ENCODE data around the gene STK17A. TPM values are rescaled to one million over a fixed set of nuclear protein-coding genes. Genes with fewer than 3 reads are reported as not detected.
"Not testable (repeated sequence)": the region's sequence is repeated elsewhere in the genome, so short reads cannot be mapped to it uniquely, and the experiment has no call there.

Gene STK17A
- total RNA-seq, 1 donor from 2014 or later = 16.7 TPM

- intact Hi-C loops (cut with DNase I) = no loop called here
- TF ChIP-seq POLR2AphosphoS5 (IDR thresholded peaks at IDR 0.05; ENCODE audit: insufficient read depth in 1 of 2, low read depth in 1 of 2) (no peak), POLR2A (IDR thresholded peaks at IDR 0.05) (no peak), CTCF (IDR thresholded peaks at IDR 0.05) (no peak)
- Histone ChIP-seq H3K27me3 (no peaks in the 10 kb centered on the region), H3K9me3 (no peaks in the 10 kb centered on the region), H3K36me3 (no peaks in the 10 kb centered on the region), H3K4me1 (no peaks in the 10 kb centered on the region), H3K27ac (no peak overlapping the region), H3K4me3 (no peak overlapping the region)
- no peak for DNase-seq (ENCODE audit: extremely low spot score in 2 of 2)
Measured at GRCh38 chr7:43565786-43566185, 17.1 kb upstream of the STK17A start.

GRCh38 chr7:43568529-43568928, 14.4 kb upstream of the STK17A start:
- H3K4me1 ChIP-seq = peaks cover 6% of the 10 kb centered on the region
- no peaks in the 10 kb centered on the region for H3K36me3 ChIP-seq
- TF ChIP-seq POLR2A (IDR thresholded peaks at IDR 0.05) (no peak), POLR2AphosphoS5 (IDR thresholded peaks at IDR 0.05; ENCODE audit: insufficient read depth in 1 of 2, low read depth in 1 of 2) (no peak), CTCF (IDR thresholded peaks at IDR 0.05) (no peak)
- no peak for DNase-seq (ENCODE audit: extremely low spot score in 2 of 2)
- H3K27me3 ChIP-seq = no peaks in the 10 kb centered on the region
- no peak overlapping the region for H3K4me3 ChIP-seq
- H3K27ac ChIP-seq = no peak overlapping the region
- no peaks in the 10 kb centered on the region for H3K9me3 ChIP-seq
- intact Hi-C loops (cut with DNase I) = no loop called here

DNA sequence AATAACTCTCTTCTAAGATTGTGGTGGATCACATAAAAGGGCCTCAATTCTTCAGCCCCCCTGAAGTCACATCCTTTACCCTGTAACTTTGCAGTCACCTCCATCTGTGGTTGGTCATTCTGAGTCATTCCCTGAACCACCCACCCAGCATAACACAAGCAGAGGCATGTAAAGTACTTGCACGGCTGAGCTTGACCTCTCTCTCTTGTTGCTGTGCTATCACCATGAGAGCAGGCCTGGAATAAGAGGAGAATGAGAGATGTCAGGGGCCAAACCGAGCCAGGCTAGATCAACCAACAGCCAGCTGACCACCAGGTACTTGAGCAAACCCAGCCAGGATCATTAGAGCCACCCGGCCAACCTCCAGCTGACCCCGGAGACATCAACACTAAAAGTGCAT, 13.5 kb upstream of the STK17A start:
- H3K27ac ChIP-seq = no peak overlapping the region
- DNase-seq (ENCODE audit: extremely low spot score in 2 of 2) = no peak
- no peak for TF ChIP-seq CTCF (IDR thresholded peaks at IDR 0.05)
- no peak for TF ChIP-seq POLR2A (IDR thresholded peaks at IDR 0.05)
- no peak for TF ChIP-seq POLR2AphosphoS5 (IDR thresholded peaks at IDR 0.05; ENCODE audit: insufficient read depth in 1 of 2, low read depth in 1 of 2)
- no peaks in the 10 kb centered on the region for H3K36me3 ChIP-seq
- no peak overlapping the region for H3K4me3 ChIP-seq
- no peaks in the 10 kb centered on the region for H3K27me3 ChIP-seq
- no peaks in the 10 kb centered on the region for H3K9me3 ChIP-seq
- peaks cover 6% of the 10 kb centered on the region for H3K4me1 ChIP-seq
- intact Hi-C loops (cut with DNase I) = no loop called here

DNA sequence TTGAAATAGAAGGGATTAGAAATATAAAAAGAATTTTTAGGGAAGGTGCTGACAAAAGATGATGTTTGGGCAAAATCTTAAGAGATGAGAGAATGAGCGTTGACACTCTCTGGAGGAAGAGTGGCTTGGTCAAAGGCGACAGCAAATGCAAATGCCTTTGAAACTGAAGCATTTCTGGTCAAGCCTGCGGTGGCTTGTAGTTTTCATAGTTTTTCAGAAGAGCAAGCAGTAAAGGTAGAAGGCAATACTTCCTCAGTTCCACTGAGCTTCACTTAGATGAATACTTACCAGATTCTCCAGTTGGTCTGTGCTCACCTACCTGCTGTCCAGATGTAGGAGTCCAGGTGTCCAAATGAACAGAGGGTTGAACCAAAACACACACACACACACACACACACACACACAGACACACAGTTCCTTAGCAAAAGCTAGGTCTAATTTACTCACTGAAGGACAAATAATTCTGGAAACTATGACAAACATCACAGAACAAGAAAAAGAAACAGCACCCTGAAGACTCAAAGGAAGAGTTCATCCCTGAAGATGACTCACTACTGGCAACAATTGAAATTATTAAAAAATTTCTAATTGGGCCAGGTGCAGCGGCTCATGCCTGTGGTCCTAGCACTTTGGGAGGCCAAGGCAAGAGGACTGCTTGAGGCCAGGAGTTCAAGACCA, 12.1 kb upstream of the STK17A start:
- TF ChIP-seq POLR2AphosphoS5 (IDR thresholded peaks at IDR 0.05; ENCODE audit: insufficient read depth in 1 of 2, low read depth in 1 of 2) = no peak
- no peak for TF ChIP-seq POLR2A (IDR thresholded peaks at IDR 0.05)
- TF ChIP-seq CTCF (IDR thresholded peaks at IDR 0.05) = no peak
- Histone ChIP-seq H3K4me3 (no peak overlapping the region), H3K27me3 (no peaks in the 10 kb centered on the region), H3K36me3 (no peaks in the 10 kb centered on the region), H3K4me1 (peaks cover 6% of the 10 kb centered on the region), H3K9me3 (no peaks in the 10 kb centered on the region), H3K27ac (no peak overlapping the region)
- intact Hi-C loops (cut with DNase I) = no loop called here
- DNase-seq (ENCODE audit: extremely low spot score in 2 of 2) = no peak

- DNase-seq (ENCODE audit: extremely low spot score in 2 of 2) = no peak
- H3K36me3 ChIP-seq = no peaks in the 10 kb centered on the region
- no peak overlapping the region for H3K4me3 ChIP-seq
- no peak for TF ChIP-seq CTCF (IDR thresholded peaks at IDR 0.05)
- no peak for TF ChIP-seq POLR2A (IDR thresholded peaks at IDR 0.05)
- peak; percentile 20 to 81 for TF ChIP-seq POLR2AphosphoS5 (IDR thresholded peaks at IDR 0.05; ENCODE audit: insufficient read depth in 1 of 2, low read depth in 1 of 2)
- H3K4me1 ChIP-seq = peaks cover 6% of the 10 kb centered on the region
- H3K27ac ChIP-seq = no peak overlapping the region
- H3K27me3 ChIP-seq = no peaks in the 10 kb centered on the region
- intact Hi-C loops (cut with DNase I) = no loop called here
- H3K9me3 ChIP-seq = no peaks in the 10 kb centered on the region
Measured at GRCh38 chr7:43572516-43573049, 10.3 kb upstream of the STK17A start.

GRCh38 chr7:43573832-43574231, 9.1 kb upstream of the STK17A start:
- H3K27ac ChIP-seq; intact Hi-C loops (cut with DNase I); DNase-seq (ENCODE audit: extremely low spot score in 2 of 2); H3K27me3 ChIP-seq; H3K9me3 ChIP-seq; H3K4me3 ChIP-seq; H3K36me3 ChIP-seq; H3K4me1 ChIP-seq: not testable (repeated sequence)
